Measurements from ENCODE around the gene NUP210L.
"Not testable (repeated sequence)": the region's sequence is repeated elsewhere in the genome, so short reads cannot be mapped to it uniquely, and the experiment has no call there.

- not testable (repeated sequence) for TF ChIP-seq POLR2A, CTCF (IDR thresholded peaks at IDR 0.05)
These were observed 175.8 kb downstream of the NUP210L start for GRCh38 chr1:153979091-153979490.

Measured in heart left ventricle (tissue), 13 donors.